Measurements from ENCODE around the gene CHKA.

Gene CHKA

DNA sequence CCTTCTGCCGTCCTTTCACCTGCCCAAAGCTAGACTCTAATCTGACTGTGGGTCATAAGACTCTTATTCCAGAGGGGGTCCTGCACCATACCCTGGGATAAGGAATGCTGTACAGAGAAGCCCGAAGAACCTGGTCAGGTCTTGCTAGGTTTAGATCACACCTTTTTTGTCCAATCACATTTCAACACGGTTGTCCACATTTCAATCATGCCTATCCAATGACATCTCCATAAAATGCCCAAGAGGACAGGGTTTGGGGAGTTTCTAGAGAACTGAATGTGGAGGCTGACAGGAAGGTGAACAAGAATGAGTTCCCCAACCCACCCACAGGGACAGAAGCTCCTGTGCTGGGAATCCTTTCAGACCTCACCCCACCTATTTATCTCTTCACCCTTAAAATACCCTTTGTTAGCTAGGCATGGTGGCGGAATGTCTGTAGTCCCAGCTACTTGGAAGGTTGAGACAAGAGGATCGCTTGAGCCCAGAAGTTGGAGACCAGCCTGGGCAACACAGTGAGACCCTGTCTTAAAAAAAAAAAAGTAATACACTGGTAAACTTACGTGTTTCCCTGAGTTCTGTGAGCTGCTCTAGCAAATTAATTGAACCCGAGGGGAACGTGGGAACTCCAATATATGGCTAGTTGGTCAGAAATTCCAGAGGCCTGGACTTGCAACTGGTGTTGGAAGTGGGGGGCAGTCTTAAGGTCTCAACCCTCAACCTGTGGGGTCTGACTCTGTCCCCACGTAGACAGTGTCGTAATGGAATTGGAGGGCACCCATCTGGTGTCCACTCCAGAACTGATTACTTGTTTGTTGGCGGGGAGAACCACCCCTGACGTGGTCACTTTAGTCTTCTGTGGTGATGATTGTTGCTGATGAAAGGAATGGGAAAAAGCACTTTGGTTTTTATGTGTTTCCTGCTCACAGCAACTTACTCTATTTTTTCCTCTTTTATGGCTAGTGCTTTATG, 64.6 kb downstream of the CHKA start:
- TF ChIP-seq CTCF (IDR thresholded peaks at IDR 0.05; ENCODE audit: low read depth, low read length): no peak
- DNase-seq (ENCODE audit: extremely low read depth, low read depth): no peak

- no peak for DNase-seq (ENCODE audit: extremely low read depth, low read depth)
- TF ChIP-seq CTCF (IDR thresholded peaks at IDR 0.05; ENCODE audit: low read depth, low read length): no peak
Measured at GRCh38 chr11:68053981-68054812, 67.0 kb downstream of the CHKA start.

GRCh38 chr11:68053117-68053516, 68.1 kb downstream of the CHKA start:
- no peak for TF ChIP-seq CTCF (IDR thresholded peaks at IDR 0.05; ENCODE audit: low read depth, low read length)
- no peak for DNase-seq (ENCODE audit: extremely low read depth, low read depth)

- DNase-seq (ENCODE audit: extremely low read depth, low read depth): no peak
- TF ChIP-seq CTCF (IDR thresholded peaks at IDR 0.05; ENCODE audit: low read depth, low read length): no peak
Measured at GRCh38 chr11:68052137-68052873, 68.9 kb downstream of the CHKA start.

GRCh38 chr11:68051191-68052136, 69.7 kb downstream of the CHKA start:
- no peak for TF ChIP-seq CTCF (IDR thresholded peaks at IDR 0.05; ENCODE audit: low read depth, low read length)
- no peak for DNase-seq (ENCODE audit: extremely low read depth, low read depth)

DNA sequence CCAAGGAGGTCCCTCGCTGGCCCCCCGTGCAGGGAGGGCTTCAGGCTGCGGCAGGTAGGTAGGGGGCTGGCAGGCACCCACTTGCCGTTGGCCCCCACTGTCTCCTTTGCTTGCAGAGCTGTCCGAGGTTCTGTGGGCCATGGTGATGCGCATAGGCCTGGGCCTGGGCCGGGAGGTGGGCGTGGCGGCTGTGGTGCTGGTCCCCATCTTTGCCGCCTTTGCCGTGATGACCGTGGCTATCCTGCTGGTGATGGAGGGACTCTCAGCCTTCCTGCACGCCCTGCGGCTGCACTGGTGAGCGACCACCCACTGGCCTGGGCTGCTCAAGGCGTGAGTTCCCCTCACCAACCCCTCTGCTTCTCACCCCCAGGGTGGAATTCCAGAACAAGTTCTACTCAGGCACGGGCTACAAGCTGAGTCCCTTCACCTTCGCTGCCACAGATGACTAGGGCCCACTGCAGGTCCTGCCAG, 70.8 kb downstream of the CHKA start:
- DNase-seq (ENCODE audit: extremely low read depth, low read depth): no peak
- no peak for TF ChIP-seq CTCF (IDR thresholded peaks at IDR 0.05; ENCODE audit: low read depth, low read length)

Data from AG09319 (cell line).